A549 treated with CpdA at 1 μM for 4 hours (cell line): ENCODE data around the gene GTPBP8. TPM values are rescaled to one million over a fixed set of nuclear protein-coding genes. Genes with fewer than 3 reads are reported as not detected.

Experiments used
- total RNA-seq: library from RNA; stranded (reverse); fragments of 200-300 nt; extraction: Qiagen RNA extraction; gene quantifications from 5 replicates; pipeline ENCODE4 v1.2.3, GENCODE V29; 2022; ENCODE audit warnings: low read depth

The GTPBP8 gene
- total RNA-seq, result 13.5 to 16.4 TPM (median 15.5 TPM) in 5 replicates

DNA sequence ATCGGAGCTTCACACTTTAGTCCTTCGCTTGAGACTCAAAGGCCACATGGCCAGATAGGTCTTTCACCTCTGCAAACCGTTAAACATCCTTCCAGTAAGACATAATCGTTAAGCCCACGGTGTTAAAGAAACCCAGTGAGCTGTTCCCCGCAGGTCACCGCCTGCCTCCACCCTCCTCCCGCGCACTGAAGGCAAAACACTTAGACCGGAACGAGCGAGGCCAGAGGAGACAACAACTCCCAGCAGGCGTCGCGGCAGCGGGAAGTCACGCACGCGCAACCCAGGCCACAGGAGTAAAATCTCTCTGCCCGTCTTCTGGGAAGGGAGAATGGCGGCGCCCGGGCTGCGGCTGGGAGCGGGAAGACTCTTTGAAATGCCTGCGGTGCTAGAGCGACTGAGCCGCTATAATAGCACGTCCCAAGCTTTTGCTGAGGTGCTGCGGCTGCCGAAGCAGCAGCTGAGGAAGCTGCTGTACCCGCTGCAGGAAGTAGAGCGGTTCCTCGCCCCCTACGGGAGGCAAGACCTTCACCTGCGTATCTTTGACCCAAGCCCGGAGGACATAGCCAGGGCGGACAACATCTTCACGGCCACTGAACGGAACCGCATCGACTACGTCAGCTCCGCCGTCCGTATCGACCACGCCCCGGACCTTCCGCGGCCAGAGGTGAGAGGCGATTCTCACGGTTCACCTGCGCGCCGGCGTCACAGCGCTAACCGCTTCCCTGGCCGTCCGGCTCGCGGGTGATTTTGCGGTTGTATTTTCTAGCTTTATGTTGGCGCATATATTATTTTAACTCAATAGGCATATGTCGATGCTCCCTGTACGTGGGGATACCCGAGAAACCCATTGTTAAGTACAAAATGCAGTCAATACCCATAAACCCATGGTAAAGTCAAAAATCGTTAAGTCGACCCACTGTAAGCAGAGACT is at the start of gene GTPBP8:
TSS of gene GTPBP8 (plus strand) at position 313 of the 931 bp plus-strand sequence. CDS start at position 329, 16 bp downstream.

DNA sequence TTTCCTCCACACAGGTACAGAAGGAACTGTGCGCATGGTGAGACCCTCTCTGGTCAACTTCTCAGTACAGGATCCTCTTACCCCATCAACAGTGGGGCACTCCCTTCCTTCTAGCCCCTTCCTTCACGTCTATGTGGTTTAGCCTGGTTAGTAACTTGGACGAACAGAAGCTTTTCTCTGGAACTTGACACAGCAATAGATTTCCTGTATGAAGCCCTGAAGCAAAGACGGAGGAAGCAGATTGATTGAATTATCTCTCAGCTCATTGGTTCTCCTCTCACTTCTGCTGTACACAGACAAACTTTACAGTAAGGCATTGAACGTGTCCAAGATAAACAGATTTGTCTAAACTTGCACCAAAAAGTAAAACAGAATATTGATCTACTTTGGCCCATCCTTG is 15.9 kb upstream of the GTPBP8 start, which contains the start of gene CD200R1:
TSS of gene CD200R1 (minus strand) at position 210 of the 400 bp plus-strand sequence. CDS start 246 bp downstream, outside the sequence.

Other genes with a start within 250 kb of the GTPBP8 start
- not detected in 5 replicates for gene CD200R1L, start 144.1 kb upstream of the GTPBP8 start, total RNA-seq
- gene CD200R1, start 15.9 kb upstream of the GTPBP8 start, total RNA-seq, result 0.05 to 0.22 TPM (median 0.11 TPM) in 4 of 5 replicates, not detected in the other
- 6.1 to 7.5 TPM (median 7.0 TPM) in 5 replicates for gene BOC, start 220.6 kb downstream of the GTPBP8 start, total RNA-seq